Liver (tissue), 10 donors: ENCODE results near the gene RRM2. TPM values are rescaled to one million over a fixed set of nuclear protein-coding genes. Genes with fewer than 3 reads are reported as not detected.

ENCODE experiments used
- DNase-seq: peaks from one replicate; pipeline ENCODE4 v3.0.0-alpha.2; 2017; ENCODE audit warnings: low spot score
- H3K27ac ChIP-seq, 2 donors: one replicate each; pipeline ENCODE4 v1.7.0; 2013; ENCODE audit warnings: inconsistent platforms in 2 of 2, low read length in 2 of 2, control low read depth in 1 of 2, low read depth in 1 of 2, mild to moderate bottlenecking in 1 of 2
- H3K27me3 ChIP-seq, 4 donors: one replicate each; pipeline versions ENCODE4 v1.6.1 to v1.7.0; 2013; ENCODE audit warnings: low read length in 3 of 4, inconsistent platforms in 1 of 4, mild to moderate bottlenecking in 1 of 4, moderate library complexity in 1 of 4; ENCODE audit not compliant: control insufficient read depth in 4 of 4, insufficient read depth in 4 of 4
- H3K36me3 ChIP-seq, 4 donors: one replicate each; pipeline versions ENCODE4 v1.6.1 to v1.7.0; 2013; ENCODE audit warnings: low read length in 3 of 4, mild to moderate bottlenecking in 3 of 4, low read depth in 1 of 4, moderate library complexity in 1 of 4; ENCODE audit not compliant: control insufficient read depth in 4 of 4, insufficient read depth in 3 of 4
- H3K4me1 ChIP-seq, 4 donors: one replicate each; pipeline versions ENCODE4 v1.6.1 to v1.7.0; 2013; ENCODE audit warnings: low read length in 3 of 4, mild to moderate bottlenecking in 3 of 4, moderate library complexity in 1 of 4; ENCODE audit not compliant: control insufficient read depth in 4 of 4, insufficient read depth in 4 of 4
- H3K4me3 ChIP-seq, 3 donors: one replicate each; pipeline versions ENCODE4 v1.6.1 to v1.7.0; 2013; ENCODE audit warnings: low read length in 3 of 3, control low read depth in 1 of 3, low read depth in 1 of 3, mild to moderate bottlenecking in 1 of 3
- H3K9ac ChIP-seq, 2 donors: one replicate each; pipeline ENCODE4 v1.7.0; 2013; ENCODE audit warnings: low read length in 2 of 2, mild to moderate bottlenecking in 2 of 2, moderate library complexity in 2 of 2, control low read depth in 1 of 2, low read depth in 1 of 2
- H3K9me3 ChIP-seq, 4 donors: one replicate each; pipeline versions ENCODE4 v1.6.1 to v1.7.0; 2013; ENCODE audit warnings: low read length in 3 of 4; ENCODE audit not compliant: control insufficient read depth in 4 of 4
- ATF3 ChIP-seq: IDR thresholded peaks from 2 replicates; pipeline ENCODE4 v1.6.1; 2016; ENCODE audit warnings: antibody characterized with exemption
- CTCF ChIP-seq: fragments of 150-350 bp; IDR thresholded peaks from 2 replicates; pipeline ENCODE4 v1.5.1; 2017; ENCODE audit warnings: improper control_type of control experiment, low read depth, low read length; ENCODE audit not compliant: missing input control
- EGR1 ChIP-seq, 2 donors: IDR thresholded peaks; 2 replicates each; pipeline ENCODE4 v1.6.1; 2016 to 2018; ENCODE audit warnings: antibody characterized with exemption in 2 of 2, low read depth in 2 of 2
- FOXA1 ChIP-seq: IDR thresholded peaks from 2 replicates; pipeline ENCODE4 v1.6.1; 2016; ENCODE audit warnings: antibody characterized with exemption
- FOXA2 ChIP-seq: IDR thresholded peaks from 2 replicates; pipeline ENCODE4 v1.6.1; 2016; ENCODE audit warnings: antibody characterized with exemption
- GABPA ChIP-seq, 2 donors: IDR thresholded peaks in 1 of 2; conservative IDR thresholded peaks in 1 of 2; 2 replicates each; pipeline ENCODE4 v1.6.1; 2016; ENCODE audit warnings: antibody characterized with exemption in 2 of 2, mild to moderate bottlenecking in 1 of 2, moderate library complexity in 1 of 2
- HNF4A ChIP-seq, 2 donors: conservative IDR thresholded peaks; 2 replicates each; pipeline ENCODE4 v1.6.1; 2016; ENCODE audit warnings: antibody characterized with exemption in 2 of 2, mild to moderate bottlenecking in 2 of 2
- HNF4G ChIP-seq: IDR thresholded peaks from 2 replicates; pipeline ENCODE4 v1.6.1; 2016; ENCODE audit warnings: antibody characterized with exemption
- JUND ChIP-seq, 2 donors: IDR thresholded peaks; 2 replicates each; pipeline ENCODE4 v1.6.1; 2016; ENCODE audit warnings: antibody characterized with exemption in 2 of 2
- MAX ChIP-seq: IDR thresholded peaks from 2 replicates; pipeline ENCODE4 v1.6.1; 2016; ENCODE audit warnings: antibody characterized with exemption
- NR2F2 ChIP-seq: IDR thresholded peaks from 2 replicates; pipeline ENCODE4 v1.6.1; 2016; ENCODE audit warnings: antibody characterized with exemption
- REST ChIP-seq: IDR thresholded peaks from 2 replicates; pipeline ENCODE4 v1.6.1; 2016; ENCODE audit warnings: antibody characterized with exemption, mild to moderate bottlenecking
- RXRA ChIP-seq, 2 donors: IDR thresholded peaks; 2 replicates each; pipeline ENCODE4 v1.6.1; 2017 to 2018; ENCODE audit warnings: antibody characterized with exemption in 2 of 2, mild to moderate bottlenecking in 1 of 2
- SP1 ChIP-seq: IDR thresholded peaks from 2 replicates; pipeline ENCODE4 v1.6.1; 2018; ENCODE audit warnings: antibody characterized with exemption, mild to moderate bottlenecking
- TAF1 ChIP-seq: conservative IDR thresholded peaks from 2 replicates; pipeline ENCODE4 v1.6.1; 2016; ENCODE audit warnings: antibody characterized with exemption, mild to moderate bottlenecking
- YY1 ChIP-seq: IDR thresholded peaks from 2 replicates; pipeline ENCODE4 v1.6.1; 2016; ENCODE audit warnings: antibody characterized with exemption, mild to moderate bottlenecking
- ZBTB33 ChIP-seq: IDR thresholded peaks from 2 replicates; pipeline ENCODE4 v1.6.1; 2016; ENCODE audit warnings: antibody characterized with exemption
- WGBS: extraction: QIAGEN DNeasy Blood & Tissue Kit; methylation state at CpG from one replicate; pipeline ENCODE4 v1.1.7; 2013; 5-methylcytosine and 5-hydroxymethylcytosine counted together
- polyA plus RNA-seq, 2 donors: library from polyadenylated mRNA; stranded (reverse) in 1 of 2; unstranded in 1 of 2; fragments of 200-250 nt in 1 of 2; fragments of >200 nt in 1 of 2; fragmentation: Nextera tagmentation in 1 of 2; extraction: Ambion mirVana in 1 of 2; gene quantifications; one replicate each; pipeline versions ENCODE4 v1.2.1 to v1.2.3, GENCODE V29; 2013 to 2015
- small RNA-seq: library from RNA; depleted of rRNA; stranded (forward); fragments of <200 nt; gene quantifications from one replicate; pipeline ENCODE3, GENCODE V24; 2014
- total RNA-seq, 2 donors: library from RNA; depleted of rRNA; stranded (reverse); fragments of >200 nt; gene quantifications; one replicate each; pipeline ENCODE4 v1.2.3, GENCODE V29; 2014
- donor health status: healthy.
- donor health status: healthy.
- donor health status: healthy.
- donor health status: healthy.
- donor health status: healthy.

Gene RRM2
- total and polyA plus RNA-seq, 4 donors = 3.9 to 124 (median 18.5) TPM

- Histone ChIP-seq H3K27ac (no peak overlapping the region), H3K27me3 (no peaks in the 10 kb centered on the region), H3K4me1 (no peaks in the 10 kb centered on the region), H3K4me3 (no peak overlapping the region), H3K9ac (no peak overlapping the region), H3K9me3 (no peaks in the 10 kb centered on the region), H3K36me3 (no peaks in the 10 kb centered on the region)
- TF ChIP-seq HNF4A (conservative IDR thresholded peaks at IDR 0.05) = no peak
- TF ChIP-seq MAX = no peak
- no peak for TF ChIP-seq ZBTB33
- no peak for TF ChIP-seq HNF4G
- TF ChIP-seq CTCF = no peak
- TF ChIP-seq REST = no peak
- no peak for TF ChIP-seq FOXA1
- no peak for TF ChIP-seq ATF3
- TF ChIP-seq YY1 = no peak
- TF ChIP-seq FOXA2 = no peak
- TF ChIP-seq NR2F2 = no peak
- TF ChIP-seq TAF1 = no peak
- TF ChIP-seq GABPA (IDR thresholded peaks at IDR 0.05 in 1 of 2, conservative IDR thresholded peaks at IDR 0.05 in 1 of 2) = no peak
- no peak for TF ChIP-seq JUND (IDR thresholded peaks at IDR 0.05)
- TF ChIP-seq SP1 = no peak
- TF ChIP-seq EGR1 (IDR thresholded peaks at IDR 0.05; ENCODE audit: low read depth in 2 of 2) = no peak
- no peak for TF ChIP-seq RXRA (IDR thresholded peaks at IDR 0.05)
- WGBS = 93% methylated on average over 7 of the region's 7 CpGs
- no peak for DNase-seq
Measured at GRCh38 chr2:10180229-10180628, 57.7 kb downstream of the RRM2 start.

Small RNA genes lying within 50 kb of the gene (small RNA-seq; reads per million reads assigned to genes)
- not detected for gene RF00410
- gene RF00568 = not detected

Other genes starting within 250 kb of the RRM2 start
- 10 to 100 TPM in 1 of 2 donors, 1 to 10 TPM in 1; 6.2 to 13.7 TPM for gene GRHL1, start 171.0 kb upstream of the RRM2 start, total RNA-seq
- gene GRHL1, start 171.0 kb upstream of the RRM2 start, polyA plus RNA-seq = 1 to 10 TPM; 3.6 to 6.0 TPM
- 10 to 100 TPM; 13.2 to 43.0 TPM for gene KLF11, start 79.2 kb upstream of the RRM2 start, total RNA-seq
- 10 to 100 TPM; 10.5 to 15.8 TPM for gene KLF11, start 79.2 kb upstream of the RRM2 start, polyA plus RNA-seq
- gene CYS1, start 42.3 kb upstream of the RRM2 start, total RNA-seq = 1 to 10 TPM; 1.3 to 4.1 TPM
- under 1 TPM; 0.07 to 0.72 TPM for gene CYS1, start 42.3 kb upstream of the RRM2 start, polyA plus RNA-seq
- gene HPCAL1, start 180.2 kb downstream of the RRM2 start, total RNA-seq = 10 to 100 TPM; 17.3 to 18.1 TPM
- 10 to 100 TPM; 27.7 to 27.9 TPM for gene HPCAL1, start 180.2 kb downstream of the RRM2 start, polyA plus RNA-seq